SK-N-SH (cell line): Measurements from ENCODE around the gene KCNJ8. TPM values are rescaled to one million over a fixed set of nuclear protein-coding genes. Genes with fewer than 3 reads are reported as not detected.

Experiments used
- CTCF ChIA-PET: fragments of 300-600, 350-600 bp; formaldehyde crosslinking; extraction: SDS; loops from one replicate; lab custom pipeline; 2021; lab: Yijun Ruan, JAX
- POLR2A ChIA-PET: fragments of 350-600 bp; sonication (Branson Sonifier 250); formaldehyde crosslinking; extraction: SDS; loops from one replicate; lab custom pipeline; 2020; ENCODE audit warnings: antibody characterized with exemption, inconsistent platforms; lab: Yijun Ruan, JAX
- DNase-seq: peaks from one replicate; pipeline ENCODE4 v3.0.0; 2012
- H2AFZ ChIP-seq: fragments of 200-600 bp; sonication (generic); 2 replicates; pipeline ENCODE4 v1.8.1; 2016; ENCODE audit warnings: antibody characterized with exemption, mild to moderate bottlenecking, low read depth
- H3F3A ChIP-seq: fragments of 200-600 bp; sonication (generic); replicated peaks from 2 replicates; pipeline ENCODE3; 2016; ENCODE audit warnings: antibody characterized with exemption, mild to moderate bottlenecking; ENCODE audit not compliant: insufficient read depth
- H3K27ac ChIP-seq, 2 experiments: fragments of 200-500 bp in 1 of 2; fragments of 200-600 bp in 1 of 2; sonication (Bioruptor generic) in 1 of 2; sonication (generic), shearing (Covaris generic) in 1 of 2; 2 replicates each; pipeline versions ENCODE4 v1.5.1 to v1.6.1; 2014 to 2016; ENCODE audit warnings: low read depth in 2 of 2, inconsistent platforms in 1 of 2, low read length in 1 of 2, mild to moderate bottlenecking in 1 of 2, mixed read lengths in 1 of 2
- H3K27me3 ChIP-seq: fragments of 200-600 bp; sonication (generic), shearing (Covaris generic); 2 replicates; pipeline ENCODE4 v1.6.1; 2016; ENCODE audit warnings: mixed run types; ENCODE audit not compliant: insufficient read depth
- H3K36me3 ChIP-seq, 2 experiments: fragments of 200-500 bp in 1 of 2; fragments of 200-600 bp in 1 of 2; sonication (Bioruptor generic) in 1 of 2; sonication (generic) in 1 of 2; replicated peaks in 1 of 2; 2 replicates each; pipeline versions ENCODE3 to v1.5.1; 2014 to 2016; ENCODE audit warnings: low read length in 1 of 2, mild to moderate bottlenecking in 1 of 2; ENCODE audit not compliant: insufficient read depth in 2 of 2, control insufficient read depth in 1 of 2
- H3K4me1 ChIP-seq, 2 experiments: fragments of 200-500 bp in 1 of 2; fragments of 200-600 bp in 1 of 2; sonication (Bioruptor generic) in 1 of 2; sonication (generic), shearing (Covaris generic) in 1 of 2; 2 replicates each; pipeline versions ENCODE4 v1.5.1 to v1.6.1; 2014 to 2016; ENCODE audit warnings: low read depth in 1 of 2, low read length in 1 of 2, mixed run types in 1 of 2; ENCODE audit not compliant: insufficient read depth in 2 of 2, control insufficient read depth in 1 of 2
- H3K4me2 ChIP-seq: fragments of 200-600 bp; sonication (generic), shearing (Covaris generic); 2 replicates; pipeline ENCODE4 v1.6.1; 2017; ENCODE audit warnings: mixed run types
- H3K4me3 ChIP-seq, 2 experiments: fragments of 200-500 bp in 1 of 2; fragments of 200-600 bp in 1 of 2; sonication (Bioruptor generic) in 1 of 2; sonication (generic), shearing (Covaris generic) in 1 of 2; 2 replicates each; pipeline versions ENCODE4 v1.5.1 to v1.8.1; 2014 to 2016; ENCODE audit warnings: low read depth in 2 of 2, inconsistent platforms in 1 of 2, low read length in 1 of 2, mild to moderate bottlenecking in 1 of 2, mixed read lengths in 1 of 2, moderate library complexity in 1 of 2
- H3K79me2 ChIP-seq: fragments of 200-600 bp; sonication (generic); 2 replicates; pipeline ENCODE4 v1.8.1; 2017; ENCODE audit warnings: mild to moderate bottlenecking; ENCODE audit not compliant: insufficient read depth
- H3K9ac ChIP-seq: fragments of 200-600 bp; sonication (generic); 2 replicates; pipeline ENCODE4 v1.6.1; 2017; ENCODE audit warnings: mixed run types
- H3K9me2 ChIP-seq: fragments of 200-600 bp; sonication (generic); 2 replicates; pipeline ENCODE4 v1.6.1; 2017; ENCODE audit warnings: mixed run types
- H3K9me3 ChIP-seq: fragments of 200-600 bp; sonication (generic); 2 replicates; pipeline ENCODE4 v1.6.1; 2017; ENCODE audit warnings: mixed run types, mild to moderate bottlenecking, moderate library complexity
- H4K20me1 ChIP-seq: fragments of 200-600 bp; sonication (generic); 2 replicates; pipeline ENCODE4 v1.6.1; 2017; ENCODE audit warnings: mild to moderate bottlenecking, mixed run types; ENCODE audit not compliant: insufficient read depth
- CHD2 ChIP-seq: fragments of 150-350 bp; IDR thresholded peaks from 2 replicates; pipeline ENCODE4 v1.6.1; 2018; ENCODE audit warnings: low read length; ENCODE audit not compliant: partially characterized antibody
- EP300 ChIP-seq, 2 experiments: IDR thresholded peaks; 2 replicates each; pipeline versions ENCODE4 v1.4.0 to v1.6.1; 2012; ENCODE audit warnings: borderline replicate concordance in 1 of 2, low read depth in 1 of 2, low read length in 1 of 2
- EZH2phosphoT487 ChIP-seq: fragments of 200-600 bp; sonication (generic); IDR thresholded peaks from 2 replicates; pipeline ENCODE4 v1.6.1; 2017; ENCODE audit warnings: low read depth, mixed run types, mild to moderate bottlenecking, antibody characterized with exemption, moderate library complexity, borderline replicate concordance
- GABPA ChIP-seq: IDR thresholded peaks from 2 replicates; pipeline ENCODE4 v1.4.0; 2012; ENCODE audit warnings: low read depth, mild to moderate bottlenecking
- GATA2 ChIP-seq: sonication (generic); formaldehyde crosslinking; IDR thresholded peaks from 2 replicates; pipeline ENCODE4 v1.5.0; 2020; ENCODE audit warnings: mild to moderate bottlenecking, missing genetic modification reagents
- JUND ChIP-seq: IDR thresholded peaks from 2 replicates; pipeline ENCODE4 v1.4.0; 2012
- PBX3 ChIP-seq: IDR thresholded peaks from 2 replicates; pipeline ENCODE4; 2012
- REST ChIP-seq: IDR thresholded peaks from 2 replicates; pipeline ENCODE4 v1.6.1; 2012; ENCODE audit warnings: mild to moderate bottlenecking, low read depth, low read length, moderate library complexity
- SIN3A ChIP-seq: IDR thresholded peaks from 2 replicates; pipeline ENCODE4 v1.6.1; 2012; ENCODE audit warnings: low read depth, mild to moderate bottlenecking, low read length, moderate library complexity, borderline replicate concordance
- TAF1 ChIP-seq: IDR thresholded peaks from 2 replicates; pipeline ENCODE4 v1.6.1; 2012; ENCODE audit warnings: low read depth, mild to moderate bottlenecking, low read length, moderate library complexity, borderline replicate concordance
- TEAD4 ChIP-seq: IDR thresholded peaks from 2 replicates; pipeline ENCODE4 v1.4.0; 2012; ENCODE audit warnings: mild to moderate bottlenecking, borderline replicate concordance; ENCODE audit not compliant: insufficient read depth
- WGBS: methylation state at CpG from one replicate; pipeline ENCODE4 v1.1.6; 2017; ENCODE audit warnings: low lambda C conversion rate; 5-methylcytosine and 5-hydroxymethylcytosine counted together
- polyA plus RNA-seq, 3 experiments: library from polyadenylated mRNA; depleted of rRNA; stranded (reverse); fragments of >200 nt; gene quantifications; 2 replicates each; pipeline ENCODE4 v1.2.3, GENCODE V29; 2012
- TF ChIP-seq, protein P1 (sequence below): IDR thresholded peaks from 2 replicates; pipeline ENCODE4 v1.4.0; 2012; ENCODE audit warnings: low read depth, borderline replicate concordance
- TF ChIP-seq, protein P2 (sequence below): fragments of 150-350 bp; IDR thresholded peaks from 2 replicates; pipeline ENCODE4 v1.6.1; 2017; ENCODE audit warnings: antibody characterized with exemption, low read length, low read depth, borderline replicate concordance

Gene KCNJ8
- polyA plus RNA-seq, 1 of the 3 experiments (the other 2 are of a cell fraction) = 0.15 TPM

DNA sequence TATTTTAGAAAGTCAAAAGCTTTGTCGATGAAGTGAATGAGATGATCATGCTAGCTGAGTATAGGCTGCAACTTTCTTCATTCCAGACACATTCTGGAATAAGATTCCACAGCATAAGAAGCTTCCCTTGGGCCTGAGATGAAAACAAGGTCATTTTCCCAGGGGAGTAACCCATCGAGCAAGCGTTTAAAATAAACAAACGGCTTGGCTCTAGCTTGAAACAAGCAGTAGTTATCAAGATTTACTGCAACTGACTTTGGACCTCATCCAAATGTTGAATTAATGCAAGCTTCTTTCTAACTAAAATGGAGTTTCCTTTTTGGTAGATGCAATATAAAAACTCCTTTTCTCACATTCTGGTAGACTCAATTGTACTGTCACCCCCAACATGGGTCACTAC lies 23.0 kb downstream of the KCNJ8 start:
- DNase-seq = no peak
- TF ChIP-seq CHD2 = no peak
- CTCF ChIA-PET = interaction anchor here (1.4 kb wide), 1 partner anchor 13 kb away, joined by 4 read pairs; no protein-coding TSS in a partner anchor

DNA sequence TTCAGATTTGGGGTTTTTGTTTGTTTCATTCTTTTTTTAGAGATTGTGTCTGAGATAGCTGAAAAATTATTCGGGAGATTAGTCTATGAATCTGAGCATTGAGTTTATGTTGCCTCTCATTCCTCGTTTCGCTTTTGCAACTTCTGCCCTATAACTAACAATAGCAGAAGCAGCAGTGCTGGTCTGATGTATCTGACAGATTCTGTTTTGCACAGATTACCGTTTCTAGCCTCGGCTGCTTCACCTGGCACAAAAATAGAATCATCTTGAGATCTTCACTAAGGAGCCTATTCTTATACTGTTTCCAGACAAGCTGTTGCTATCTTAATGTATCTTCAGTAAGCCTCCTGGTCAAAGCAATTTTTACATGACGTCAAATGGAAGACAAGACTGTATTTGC lies 29.2 kb downstream of the KCNJ8 start:
- no peaks in the 10 kb centered on the region for H3K79me2 ChIP-seq
- ChIA-PET POLR2A (no interaction called here), CTCF (interaction anchor here (0.9 to 1.9 kb wide), 4 partner anchors 19 to 244 kb away, joined by 3 to 5 read pairs (median 4); no protein-coding TSS in a partner anchor)
- H3K4me2 ChIP-seq = no peak overlapping the region
- H3K4me1 ChIP-seq = no peaks in the 10 kb centered on the region
- no peaks in the 10 kb centered on the region for H3K9me2 ChIP-seq
- no peaks in the 10 kb centered on the region for H3F3A ChIP-seq
- no peak overlapping the region for H2AFZ ChIP-seq
- H3K9ac ChIP-seq = no peak overlapping the region
- WGBS = 14% methylated on average over 6 of the region's 6 CpGs
- H4K20me1 ChIP-seq = no peaks in the 10 kb centered on the region
- no peaks in the 10 kb centered on the region for H3K27me3 ChIP-seq
- no peak for DNase-seq
- TF ChIP-seq TAF1 (no peak), JUND (no peak), GABPA (no peak), GATA2 (no peak), PBX3 (no peak)
- TF ChIP-seq, protein P1, sequence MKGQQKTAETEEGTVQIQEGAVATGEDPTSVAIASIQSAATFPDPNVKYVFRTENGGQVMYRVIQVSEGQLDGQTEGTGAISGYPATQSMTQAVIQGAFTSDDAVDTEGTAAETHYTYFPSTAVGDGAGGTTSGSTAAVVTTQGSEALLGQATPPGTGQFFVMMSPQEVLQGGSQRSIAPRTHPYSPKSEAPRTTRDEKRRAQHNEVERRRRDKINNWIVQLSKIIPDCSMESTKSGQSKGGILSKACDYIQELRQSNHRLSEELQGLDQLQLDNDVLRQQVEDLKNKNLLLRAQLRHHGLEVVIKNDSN = no peak
- H3K4me3 ChIP-seq = no peak overlapping the region
- no peaks in the 10 kb centered on the region for H3K36me3 ChIP-seq
- no peak overlapping the region for H3K27ac ChIP-seq
- no peaks in the 10 kb centered on the region for H3K9me3 ChIP-seq

More for the DNA sequence above, 23.0 kb downstream of the KCNJ8 start:
- WGBS = 9% methylated on average over 4 of the region's 4 CpGs
- Histone ChIP-seq H3K27me3 (no peaks in the 10 kb centered on the region), H3K4me2 (no peak overlapping the region), H4K20me1 (no peaks in the 10 kb centered on the region), H3K9me3 (no peaks in the 10 kb centered on the region), H3K4me1 (no peaks in the 10 kb centered on the region; a peak in 1 of 4 replicates), H3K9me2 (no peaks in the 10 kb centered on the region), H3K36me3 (no peaks in the 10 kb centered on the region), H3K27ac (no peak overlapping the region), H3F3A (no peaks in the 10 kb centered on the region), H3K9ac (no peak overlapping the region), H3K79me2 (no peaks in the 10 kb centered on the region), H3K4me3 (no peak overlapping the region), H2AFZ (no peak overlapping the region)
- POLR2A ChIA-PET = no interaction called here

- WGBS = 7% methylated on average over 3 of the region's 3 CpGs
- H3K9me2 ChIP-seq = no peaks in the 10 kb centered on the region
- no peaks in the 10 kb centered on the region for H3K9me3 ChIP-seq
- TF ChIP-seq, protein P1 = no peak
- TF ChIP-seq GATA2 = no peak
- no peak for TF ChIP-seq SIN3A
- TF ChIP-seq TEAD4 = no peak
- TF ChIP-seq, protein P2, sequence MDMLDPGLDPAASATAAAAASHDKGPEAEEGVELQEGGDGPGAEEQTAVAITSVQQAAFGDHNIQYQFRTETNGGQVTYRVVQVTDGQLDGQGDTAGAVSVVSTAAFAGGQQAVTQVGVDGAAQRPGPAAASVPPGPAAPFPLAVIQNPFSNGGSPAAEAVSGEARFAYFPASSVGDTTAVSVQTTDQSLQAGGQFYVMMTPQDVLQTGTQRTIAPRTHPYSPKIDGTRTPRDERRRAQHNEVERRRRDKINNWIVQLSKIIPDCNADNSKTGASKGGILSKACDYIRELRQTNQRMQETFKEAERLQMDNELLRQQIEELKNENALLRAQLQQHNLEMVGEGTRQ = no peak
- no peak for TF ChIP-seq EP300 (IDR thresholded peaks at IDR 0.05; ENCODE audit: borderline replicate concordance in 1 of 2, low read depth in 1 of 2, low read length in 1 of 2)
- no peak for TF ChIP-seq TAF1
- no peak for TF ChIP-seq EZH2phosphoT487
- TF ChIP-seq REST = no peak
These were observed 43.4 kb downstream of the KCNJ8 start for GRCh38 chr12:21731144-21731543.

More at GRCh38 chr12:21731144-21731543, 43.4 kb downstream of the KCNJ8 start:
- Histone ChIP-seq H3K9ac (no peak overlapping the region), H3K4me2 (no peak overlapping the region), H3K27me3 (no peaks in the 10 kb centered on the region), H4K20me1 (no peaks in the 10 kb centered on the region), H3K27ac (no peak overlapping the region), H3K36me3 (no peaks in the 10 kb centered on the region), H3K4me1 (no peaks in the 10 kb centered on the region), H3F3A (no peaks in the 10 kb centered on the region), H3K79me2 (no peaks in the 10 kb centered on the region), H2AFZ (no peak overlapping the region), H3K4me3 (no peak overlapping the region)
- DNase-seq = no peak
- CTCF ChIA-PET = no interaction called here
- POLR2A ChIA-PET = no interaction called here
